Measurements from ENCODE around the gene STK11IP.

The STK11IP gene

DNA sequence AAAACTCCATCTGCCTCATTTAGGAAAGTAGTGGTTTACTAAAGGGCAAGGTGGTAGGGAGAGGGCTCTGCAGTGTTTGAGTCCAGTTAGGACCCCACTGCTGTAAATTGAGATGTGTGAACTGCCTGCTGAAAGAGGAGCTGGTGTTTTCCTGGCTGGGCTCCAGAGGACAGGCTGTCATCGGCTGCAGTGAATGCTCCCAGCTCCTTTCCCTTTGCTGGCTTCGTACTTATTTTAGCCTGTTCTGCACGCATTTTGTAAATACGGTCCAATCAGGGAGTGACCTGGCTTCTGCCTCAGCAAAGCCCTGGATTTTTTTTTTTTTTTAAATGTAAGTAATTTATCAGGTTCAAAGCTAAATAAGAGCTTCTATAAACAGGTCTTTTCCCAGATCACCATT is 67.3 kb downstream of the STK11IP start:
- Histone ChIP-seq H3K9me3 (ENCODE audit: insufficient read depth, low read length) (peaks cover 23% of the 10 kb centered on the region), H3K4me1 (ENCODE audit: insufficient read depth, insufficient read length) (no peaks in the 10 kb centered on the region), H3K36me3 (ENCODE audit: insufficient read depth, insufficient read length, low read length) (no peaks in the 10 kb centered on the region), H3K27me3 (ENCODE audit: insufficient read depth, insufficient read length) (no peaks in the 10 kb centered on the region), H3K9ac (ENCODE audit: insufficient read length, low read depth) (no peak overlapping the region), H3K4me3 (ENCODE audit: insufficient read length, low read depth) (no peak overlapping the region)
- TF ChIP-seq ZNF274 (IDR thresholded peaks at IDR 0.05; ENCODE audit: low read depth, low read length) = no peak
- TF ChIP-seq YY1 (IDR thresholded peaks at IDR 0.05; ENCODE audit: insufficient read depth, insufficient read length) = no peak
- no peak for TF ChIP-seq SUZ12 (IDR thresholded peaks at IDR 0.05; ENCODE audit: extremely low read depth, insufficient read depth, insufficient read length)
- no peak for DNase-seq (ENCODE audit: low read depth, low spot score)

DNA sequence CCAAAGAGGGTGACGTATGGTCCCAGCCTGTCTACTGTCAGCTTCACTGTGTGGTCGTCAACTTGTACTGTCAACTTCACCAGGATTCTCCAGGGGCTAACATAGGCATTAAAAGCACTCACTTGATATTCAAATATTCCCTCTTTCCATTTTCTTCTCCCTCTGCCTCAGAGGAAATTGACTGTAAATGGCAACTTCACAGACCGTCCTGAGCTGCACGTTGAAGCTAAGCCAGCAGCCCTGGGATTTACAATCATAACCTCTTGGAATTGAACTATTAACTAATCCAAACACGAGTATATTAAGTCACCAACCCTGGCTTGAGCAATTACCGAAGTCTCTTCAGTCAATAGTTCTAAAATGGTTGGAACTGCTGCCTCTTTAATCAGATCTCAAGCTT is 68.3 kb downstream of the STK11IP start:
- no peaks in the 10 kb centered on the region for H3K27me3 ChIP-seq (ENCODE audit: insufficient read depth, insufficient read length)
- no peak overlapping the region for H3K4me3 ChIP-seq (ENCODE audit: insufficient read length, low read depth)
- H3K36me3 ChIP-seq (ENCODE audit: insufficient read depth, insufficient read length, low read length) = no peaks in the 10 kb centered on the region

More for the DNA sequence above, 68.3 kb downstream of the STK11IP start:
- H3K4me1 ChIP-seq (ENCODE audit: insufficient read depth, insufficient read length) = no peaks in the 10 kb centered on the region
- no peak for DNase-seq (ENCODE audit: low read depth, low spot score)
- H3K9me3 ChIP-seq (ENCODE audit: insufficient read depth, low read length) = peaks cover 13% of the 10 kb centered on the region
- TF ChIP-seq ZNF274 (IDR thresholded peaks at IDR 0.05; ENCODE audit: low read depth, low read length) = no peak
- no peak for TF ChIP-seq SUZ12 (IDR thresholded peaks at IDR 0.05; ENCODE audit: extremely low read depth, insufficient read depth, insufficient read length)
- TF ChIP-seq YY1 (IDR thresholded peaks at IDR 0.05; ENCODE audit: insufficient read depth, insufficient read length) = no peak
- H3K9ac ChIP-seq (ENCODE audit: insufficient read length, low read depth) = no peak overlapping the region

All from NT2/D1 (cell line).